Activated CD8-positive, alpha-beta memory T cell treated with anti-CD3 and anti-CD28 coated beads, Interleukin-2, amount 50 U/mL, for 4 hours (primary cell): ENCODE data around the gene TIGIT.
"Not testable (repeated sequence)": the region's sequence is repeated elsewhere in the genome, so short reads cannot be mapped to it uniquely, and the experiment has no call there.

Experiments used
- DNase-seq: peaks from one replicate; pipeline ENCODE4 v3.0.0-alpha.2; 2020

TIGIT gene

DNA sequence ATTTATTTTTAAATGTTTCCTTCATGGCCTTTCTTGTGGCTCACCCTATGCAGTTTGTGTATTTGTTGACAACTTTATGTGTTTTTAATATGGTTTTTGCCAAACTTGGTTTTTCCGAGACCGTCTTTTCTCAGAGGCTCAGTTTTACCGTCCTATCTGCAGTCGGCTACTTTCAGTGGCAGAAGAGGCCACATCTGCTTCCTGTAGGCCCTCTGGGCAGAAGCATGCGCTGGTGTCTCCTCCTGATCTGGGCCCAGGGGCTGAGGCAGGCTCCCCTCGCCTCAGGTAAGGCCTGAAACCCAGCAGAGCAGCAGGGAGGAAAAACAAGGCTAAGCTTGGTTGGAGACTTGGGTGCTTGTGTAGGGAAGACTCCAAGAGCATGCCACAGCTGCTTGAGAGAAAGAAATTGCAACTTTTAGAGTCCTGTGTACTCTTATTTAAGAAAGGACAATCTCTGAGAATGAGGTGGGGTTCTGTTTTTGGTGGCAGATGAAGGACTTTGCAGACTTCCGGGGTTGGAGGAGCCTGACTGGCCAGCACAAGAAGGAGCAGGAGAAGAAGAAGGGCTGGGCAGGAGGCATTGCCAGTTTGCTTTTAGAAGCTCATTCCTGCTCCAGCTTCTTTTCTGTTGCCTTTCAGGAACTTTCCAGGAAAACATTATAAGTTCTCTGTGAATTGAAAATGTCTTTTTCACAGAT lies at the start of gene TIGIT:
TIGIT (plus strand) TSS at position 191 of the 698 bp plus-strand sequence; CDS start at position 225, 34 bp downstream.
- DNase-seq = no peak

DNA sequence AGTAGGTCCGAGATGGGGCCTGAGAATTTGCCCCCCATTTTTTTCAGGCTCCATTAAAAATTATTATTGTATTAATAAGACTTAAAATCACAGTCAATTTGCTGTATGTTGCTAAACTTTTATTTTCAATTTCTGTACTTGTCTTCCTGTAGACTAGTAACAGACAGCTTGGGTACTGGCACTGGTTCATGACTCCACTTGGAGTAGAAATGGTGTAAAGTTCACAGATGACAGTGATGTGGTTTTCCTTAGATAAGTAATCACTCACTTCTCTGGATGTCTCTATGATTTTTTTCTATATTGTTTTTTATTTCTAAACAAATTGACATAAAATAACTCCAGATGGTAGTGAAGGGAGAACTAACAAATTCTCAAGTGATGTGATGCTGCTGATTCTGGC lies 40.9 kb upstream of the TIGIT start:
- no peak for DNase-seq

GRCh38 chr3:114253505-114253904 lies 40.3 kb upstream of the TIGIT start:
- no peak for DNase-seq

DNA sequence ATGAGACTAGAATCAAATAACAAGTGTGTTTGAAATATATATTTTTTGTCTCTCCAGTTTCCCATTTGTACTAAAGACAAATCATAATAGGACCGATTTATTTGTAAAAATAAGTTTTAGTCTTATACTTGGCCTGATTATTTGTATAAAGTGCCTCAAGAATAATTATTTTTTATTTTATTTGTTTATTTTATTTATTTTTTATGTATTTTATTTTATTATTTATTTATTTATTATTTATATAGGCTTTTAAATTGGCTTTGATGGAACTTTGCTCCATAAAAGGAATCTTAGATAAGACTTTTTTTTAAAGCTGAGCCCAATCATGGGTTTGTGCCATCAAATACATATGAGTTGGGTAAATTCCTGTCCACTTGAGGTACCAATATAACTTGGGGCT lies 34.3 kb upstream of the TIGIT start:
- no peak for DNase-seq

DNA sequence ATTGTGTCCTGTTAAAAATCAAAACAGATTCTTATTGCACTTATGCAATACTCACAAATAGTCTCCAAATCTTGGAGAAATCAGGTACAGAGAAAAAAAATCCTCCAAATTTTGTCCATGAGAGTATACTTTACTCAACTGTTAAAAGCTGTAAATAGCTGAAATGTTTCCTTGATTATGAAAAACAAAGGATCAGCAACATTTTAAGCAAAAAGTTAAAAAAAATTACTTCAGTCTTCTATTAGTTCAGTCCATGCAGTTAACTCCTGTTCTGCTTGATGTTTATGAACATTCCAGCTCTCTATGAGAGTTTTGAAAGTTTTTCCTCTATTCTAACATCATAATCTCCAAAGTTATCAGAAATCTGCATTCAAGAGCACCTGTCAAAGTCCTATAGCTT lies 33.7 kb upstream of the TIGIT start:
- DNase-seq = no peak

- DNase-seq = no peak
Observed at GRCh38 chr3:114270019-114270418, 23.8 kb upstream of the TIGIT start.

DNA sequence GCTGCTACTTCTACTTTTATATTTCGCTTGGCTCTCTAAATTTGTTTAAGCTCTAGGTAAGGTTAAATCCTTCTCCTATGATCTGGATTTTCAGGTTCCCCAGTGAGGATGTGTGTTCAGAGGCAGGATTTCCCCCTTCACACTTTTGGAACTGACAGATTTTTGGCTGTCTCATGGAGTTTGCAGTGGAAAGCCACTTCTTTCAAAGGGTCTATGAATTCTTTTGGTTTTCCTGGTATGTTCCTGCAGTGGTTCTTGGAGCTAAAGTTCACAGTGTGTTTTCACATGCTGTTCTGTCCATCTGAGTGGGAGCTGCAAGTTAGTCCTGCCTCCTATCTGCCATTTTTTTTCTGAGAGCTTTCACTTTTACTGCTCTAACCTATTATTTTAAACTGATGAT lies 21.6 kb upstream of the TIGIT start:
- no peak for DNase-seq

GRCh38 chr3:114274929-114275328 lies 18.9 kb upstream of the TIGIT start:
- no peak for DNase-seq

DNA sequence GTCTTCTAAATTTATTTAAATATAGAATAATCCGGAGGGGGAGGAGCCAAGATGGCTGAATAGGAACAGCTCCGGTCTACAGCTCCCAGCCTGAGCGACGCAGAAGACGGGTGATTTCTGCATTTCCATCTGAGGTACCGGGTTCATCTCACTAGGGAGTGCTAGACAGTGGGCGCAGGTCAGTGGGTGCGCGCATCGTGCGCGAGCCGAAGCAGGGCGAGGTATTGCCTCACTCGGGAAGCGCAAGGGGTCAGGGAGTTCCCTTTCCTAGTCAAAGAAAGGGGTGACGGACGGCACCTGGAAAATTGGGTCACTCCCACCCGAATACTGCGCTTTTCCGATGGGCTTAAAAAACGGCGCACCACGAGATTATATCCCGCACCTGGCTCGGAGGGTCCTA lies 17.0 kb upstream of the TIGIT start:
- DNase-seq = not testable (repeated sequence)

GRCh38 chr3:114284644-114285043 lies 9.2 kb upstream of the TIGIT start:
- DNase-seq = no peak

GRCh38 chr3:114285648-114286230 lies 8.1 kb upstream of the TIGIT start:
- DNase-seq = no peak

GRCh38 chr3:114286266-114286665 lies 7.6 kb upstream of the TIGIT start:
- DNase-seq = no peak

- peak; percentile 95 for DNase-seq
Observed at GRCh38 chr3:114290911-114291901, 2.6 kb upstream of the TIGIT start.

DNA sequence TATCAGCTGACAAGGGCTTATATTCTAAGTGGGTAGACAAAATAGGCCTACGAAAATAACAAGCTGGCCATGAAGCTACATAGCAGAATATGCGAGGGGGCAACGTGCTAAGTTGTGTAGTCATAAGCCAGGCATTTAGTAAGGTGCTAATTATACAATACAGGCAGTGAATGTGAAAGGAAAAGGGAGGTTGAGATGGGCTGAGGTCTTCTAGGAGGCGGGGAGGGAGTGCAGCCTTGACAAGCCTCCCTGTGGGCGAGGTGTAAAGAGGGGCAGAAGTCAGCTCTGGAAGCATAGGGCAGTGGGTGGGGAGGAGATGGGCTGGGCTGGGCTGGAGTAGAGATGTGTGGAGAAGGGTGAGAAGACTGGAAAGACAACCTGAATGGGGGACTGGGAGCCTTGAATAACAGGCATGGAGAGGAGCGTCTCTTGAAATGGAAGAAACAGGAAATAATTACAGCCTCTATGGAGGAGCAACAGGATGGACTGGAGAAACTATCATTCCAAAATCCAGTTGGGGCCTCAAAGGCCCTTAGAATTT lies 1.2 kb downstream of the TIGIT start:
- no peak for DNase-seq

- no peak for DNase-seq
Observed at GRCh38 chr3:114295946-114296345, 2.1 kb downstream of the TIGIT start.

DNA sequence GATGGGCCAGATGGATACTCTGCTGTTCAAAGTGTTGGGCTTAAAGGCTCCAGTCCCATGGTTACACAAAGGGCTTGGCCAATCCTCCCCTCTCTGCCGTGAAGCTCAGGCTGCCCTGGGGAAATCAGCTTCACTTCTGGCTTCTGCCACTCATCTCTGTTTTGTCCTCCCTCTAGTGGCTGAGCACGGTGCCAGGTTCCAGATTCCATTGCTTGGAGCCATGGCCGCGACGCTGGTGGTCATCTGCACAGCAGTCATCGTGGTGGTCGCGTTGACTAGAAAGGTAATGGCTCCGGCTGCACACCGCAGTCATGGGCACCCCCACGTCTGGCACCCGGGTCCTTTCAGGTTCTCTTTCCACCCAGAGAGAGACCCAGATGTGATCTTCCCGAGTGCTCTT lies 5.6 kb downstream of the TIGIT start:
- peak; percentile 46 for DNase-seq

- no peak for DNase-seq
Observed at GRCh38 chr3:114299941-114300624, 6.3 kb downstream of the TIGIT start.

DNA sequence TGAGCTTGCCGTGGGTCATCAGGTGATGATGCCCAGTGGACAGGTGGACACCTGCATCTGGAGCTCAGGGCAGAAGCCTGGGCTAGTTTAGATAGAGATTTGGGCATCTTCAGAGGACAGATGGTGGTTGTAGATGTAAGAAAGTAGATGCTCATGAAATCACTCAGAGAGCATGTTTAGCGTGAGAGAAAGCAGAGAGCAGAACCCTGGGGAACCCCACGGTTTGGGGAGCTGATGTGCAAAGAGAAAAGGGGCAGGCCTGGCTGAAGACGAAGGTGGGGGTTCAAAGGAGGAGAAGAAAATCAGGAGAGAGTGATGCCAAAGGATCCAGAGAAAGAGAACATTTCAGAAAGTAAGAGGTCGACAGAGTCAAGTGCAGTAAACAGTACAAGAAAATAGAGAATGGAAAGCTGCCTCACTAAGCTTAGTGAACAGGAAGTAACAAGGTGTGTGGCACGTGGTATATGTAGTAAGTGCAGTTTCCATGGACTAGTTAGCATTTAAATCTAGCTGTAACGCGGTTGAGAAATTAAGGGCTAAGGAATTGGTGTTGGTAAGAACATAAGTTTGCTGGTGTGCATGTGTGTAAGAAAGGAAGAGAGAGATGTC lies 13.5 kb downstream of the TIGIT start:
- no peak for DNase-seq

DNA sequence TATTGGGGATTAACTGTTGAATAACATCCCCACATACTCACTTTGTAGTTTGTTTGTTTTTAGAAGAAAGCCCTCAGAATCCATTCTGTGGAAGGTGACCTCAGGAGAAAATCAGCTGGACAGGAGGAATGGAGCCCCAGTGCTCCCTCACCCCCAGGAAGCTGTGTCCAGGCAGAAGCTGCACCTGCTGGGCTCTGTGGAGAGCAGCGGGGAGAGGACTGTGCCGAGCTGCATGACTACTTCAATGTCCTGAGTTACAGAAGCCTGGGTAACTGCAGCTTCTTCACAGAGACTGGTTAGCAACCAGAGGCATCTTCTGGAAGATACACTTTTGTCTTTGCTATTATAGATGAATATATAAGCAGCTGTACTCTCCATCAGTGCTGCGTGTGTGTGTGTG lies 14.0 kb downstream of the TIGIT start:
- DNase-seq = no peak

DNA sequence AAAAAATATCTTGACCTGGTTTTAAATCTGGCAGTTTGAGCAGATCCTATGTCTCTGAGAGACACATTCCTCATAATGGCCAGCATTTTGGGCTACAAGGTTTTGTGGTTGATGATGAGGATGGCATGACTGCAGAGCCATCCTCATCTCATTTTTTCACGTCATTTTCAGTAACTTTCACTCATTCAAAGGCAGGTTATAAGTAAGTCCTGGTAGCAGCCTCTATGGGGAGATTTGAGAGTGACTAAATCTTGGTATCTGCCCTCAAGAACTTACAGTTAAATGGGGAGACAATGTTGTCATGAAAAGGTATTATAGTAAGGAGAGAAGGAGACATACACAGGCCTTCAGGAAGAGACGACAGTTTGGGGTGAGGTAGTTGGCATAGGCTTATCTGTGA lies 14.5 kb downstream of the TIGIT start:
- DNase-seq = no peak

GRCh38 chr3:114308830-114309229 lies 15.0 kb downstream of the TIGIT start:
- peak; percentile 56 for DNase-seq

- DNase-seq = no peak
Observed at GRCh38 chr3:114310695-114311094, 16.9 kb downstream of the TIGIT start.
